Measurements from ENCODE around the gene KRT36.

KRT36 gene

GRCh38 chr17:41521574-41522261 is 32.0 kb upstream of the KRT36 start:
- DNase-seq (ENCODE audit: low read depth): no peak

DNA sequence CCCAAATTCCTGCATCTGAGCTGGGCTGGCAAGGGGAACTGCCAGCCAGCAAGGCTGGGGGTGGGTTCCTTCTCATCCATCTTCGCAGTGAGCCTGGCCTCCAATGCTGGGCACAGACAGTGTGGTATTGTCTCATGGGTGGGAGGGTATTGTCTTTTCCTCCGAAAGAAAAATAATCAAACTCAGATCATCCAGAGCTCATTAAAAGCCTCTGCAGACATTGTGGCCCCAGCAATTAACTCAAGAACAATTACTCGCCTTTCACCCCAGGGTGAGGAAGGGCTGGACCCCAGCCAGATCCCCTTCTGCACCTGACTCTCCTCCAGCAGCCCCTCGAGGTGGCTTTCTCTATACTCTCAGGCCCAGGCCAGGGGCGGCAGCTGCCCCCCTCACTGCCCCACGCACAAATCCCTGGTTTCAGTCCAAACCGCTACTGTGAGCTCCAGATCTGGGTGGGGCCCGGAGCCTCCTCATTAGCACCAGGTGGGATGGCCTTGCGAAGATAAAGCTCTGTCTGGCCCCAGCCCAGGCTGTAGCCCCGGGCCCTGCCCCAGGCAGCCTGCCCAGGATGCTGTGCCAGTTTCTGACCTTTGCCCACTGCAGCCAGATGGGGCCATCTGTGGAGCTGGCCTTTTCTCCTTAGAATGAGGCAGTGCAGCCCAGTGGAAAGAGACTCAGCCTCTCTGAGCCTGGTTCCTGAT is 31.3 kb upstream of the KRT36 start:
- no peak for DNase-seq (ENCODE audit: low read depth)

GRCh38 chr17:41519501-41520224 is 30.0 kb upstream of the KRT36 start:
- DNase-seq (ENCODE audit: low read depth): no peak

DNA sequence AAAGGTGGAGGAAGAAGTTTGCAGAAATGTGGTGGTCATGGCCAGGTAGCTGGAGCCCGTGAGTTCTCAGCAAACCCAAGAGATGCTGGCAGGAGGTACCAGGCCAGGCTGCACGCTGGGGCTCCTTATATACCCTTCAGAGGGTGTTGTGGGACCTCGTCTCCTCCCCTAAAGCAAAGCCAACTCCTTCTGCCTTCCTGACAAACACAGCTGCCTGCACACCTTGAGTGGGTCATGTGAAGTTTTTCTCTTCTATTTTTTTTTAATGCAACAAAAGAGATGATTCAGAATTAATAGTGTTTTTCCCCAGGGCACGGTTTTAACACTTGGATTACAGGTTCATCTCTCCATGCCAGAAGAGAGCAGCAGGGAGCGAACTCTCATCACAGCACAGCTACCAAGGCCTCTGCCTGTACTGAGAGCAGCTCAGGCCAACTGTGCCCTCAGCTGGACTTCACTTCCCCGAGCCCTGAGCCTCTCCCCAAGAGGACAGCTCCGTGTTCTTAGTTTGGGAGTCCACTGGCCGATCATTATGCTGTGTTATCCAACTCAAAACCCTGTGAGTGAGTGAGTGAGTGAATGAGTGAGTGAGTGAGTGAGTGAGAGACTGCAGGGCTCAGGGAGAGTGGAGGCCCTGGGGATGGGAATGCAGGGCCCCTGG is 29.2 kb upstream of the KRT36 start, which contains the start of gene KRT15:
Gene KRT15, minus strand, starts transcription at position 102 of the 661 bp plus-strand sequence. Its CDS starts 63 bp downstream, at position 39.
- DNase-seq (ENCODE audit: low read depth): no peak

DNA sequence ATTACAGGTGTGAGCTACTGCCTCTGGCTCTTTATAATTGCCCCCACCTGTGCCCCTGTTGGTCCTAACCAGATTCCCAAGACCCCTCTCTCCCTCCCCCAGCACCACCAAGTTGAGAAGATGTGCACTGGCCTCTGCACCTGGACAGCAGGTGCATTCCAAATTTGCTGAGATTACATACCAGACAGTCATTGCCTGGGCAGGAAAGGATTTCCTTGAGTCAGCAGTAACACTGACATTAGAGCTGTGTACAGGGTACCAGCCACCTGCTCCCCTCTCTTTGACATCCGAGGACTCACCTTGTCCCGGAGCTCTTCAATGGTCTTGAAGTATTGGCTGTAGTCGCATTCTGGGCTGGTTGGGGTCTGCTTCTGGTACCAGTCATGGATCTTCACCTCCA is 28.3 kb upstream of the KRT36 start:
- DNase-seq (ENCODE audit: low read depth): no peak

- no peak for DNase-seq (ENCODE audit: low read depth)
These were observed 27.1 kb upstream of the KRT36 start for GRCh38 chr17:41516830-41517283.

- DNase-seq (ENCODE audit: low read depth): no peak
These were observed 26.6 kb upstream of the KRT36 start for GRCh38 chr17:41516147-41516829.

- no peak for DNase-seq (ENCODE audit: low read depth)
These were observed 23.4 kb upstream of the KRT36 start for GRCh38 chr17:41513168-41513547.

GRCh38 chr17:41512546-41513167 is 22.9 kb upstream of the KRT36 start:
- no peak for DNase-seq (ENCODE audit: low read depth)

DNA sequence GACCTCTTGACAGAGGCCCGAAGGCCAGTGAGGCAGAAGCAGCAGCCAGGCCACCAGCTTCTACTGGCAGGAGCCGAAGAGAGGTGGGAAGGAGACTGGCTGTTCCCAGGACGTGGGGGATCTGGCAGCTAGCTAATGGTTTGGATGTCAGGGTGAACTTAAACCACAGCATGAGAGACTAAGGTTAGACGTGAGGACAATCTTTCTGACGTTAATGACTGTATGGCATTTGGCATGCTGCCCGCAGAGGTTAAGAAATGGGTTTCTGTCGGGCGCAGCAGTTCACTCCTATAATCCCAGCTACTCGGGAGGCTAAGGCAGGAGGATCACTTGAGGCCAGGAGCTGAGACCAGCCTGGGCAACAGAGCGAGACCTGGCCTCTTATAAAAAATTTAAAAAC is 22.0 kb upstream of the KRT36 start:
- no peak for DNase-seq (ENCODE audit: low read depth)

- no peak for DNase-seq (ENCODE audit: low read depth)
These were observed 21.4 kb upstream of the KRT36 start for GRCh38 chr17:41511116-41511515.

GRCh38 chr17:41510251-41511065 is 20.7 kb upstream of the KRT36 start:
- DNase-seq (ENCODE audit: low read depth): no peak

DNA sequence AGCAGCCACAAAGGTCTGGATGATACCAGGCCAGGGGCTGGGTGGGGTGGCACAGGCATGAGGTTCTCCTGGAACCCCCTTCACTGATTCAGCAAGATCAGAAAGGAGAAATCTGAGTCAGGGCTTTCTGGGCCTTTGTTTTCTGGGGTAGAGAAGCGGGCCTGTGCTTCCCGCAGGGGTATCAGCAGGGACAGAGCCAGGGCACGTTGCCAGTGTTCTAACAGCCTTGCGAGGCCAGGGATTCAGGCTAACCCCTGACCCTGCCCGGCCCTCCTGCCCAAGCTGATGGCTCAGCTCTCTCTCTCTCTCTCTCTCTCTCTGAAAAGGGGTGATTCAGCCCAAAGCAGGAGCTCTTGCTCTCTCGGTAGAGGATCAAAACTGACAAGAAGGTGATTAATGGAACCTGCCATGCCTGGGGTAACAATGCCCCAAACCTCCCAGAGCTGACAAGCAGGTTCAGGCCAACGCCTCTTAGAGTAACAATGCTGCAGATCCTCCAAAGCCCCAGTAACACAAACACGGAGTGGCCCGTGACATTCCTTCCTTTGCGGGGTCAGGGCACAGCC is 17.7 kb upstream of the KRT36 start:
- no peak for DNase-seq (ENCODE audit: low read depth)

- DNase-seq (ENCODE audit: low read depth): no peak
These were observed 16.4 kb upstream of the KRT36 start for GRCh38 chr17:41505809-41506767.

GRCh38 chr17:41505007-41505808 is 15.5 kb upstream of the KRT36 start, which contains the start of gene KRT13:
Gene KRT13 (minus strand): TSS chr17:41505612. CDS start chr17:41505550, 62 bp downstream.
- DNase-seq (ENCODE audit: low read depth): no peak

DNA sequence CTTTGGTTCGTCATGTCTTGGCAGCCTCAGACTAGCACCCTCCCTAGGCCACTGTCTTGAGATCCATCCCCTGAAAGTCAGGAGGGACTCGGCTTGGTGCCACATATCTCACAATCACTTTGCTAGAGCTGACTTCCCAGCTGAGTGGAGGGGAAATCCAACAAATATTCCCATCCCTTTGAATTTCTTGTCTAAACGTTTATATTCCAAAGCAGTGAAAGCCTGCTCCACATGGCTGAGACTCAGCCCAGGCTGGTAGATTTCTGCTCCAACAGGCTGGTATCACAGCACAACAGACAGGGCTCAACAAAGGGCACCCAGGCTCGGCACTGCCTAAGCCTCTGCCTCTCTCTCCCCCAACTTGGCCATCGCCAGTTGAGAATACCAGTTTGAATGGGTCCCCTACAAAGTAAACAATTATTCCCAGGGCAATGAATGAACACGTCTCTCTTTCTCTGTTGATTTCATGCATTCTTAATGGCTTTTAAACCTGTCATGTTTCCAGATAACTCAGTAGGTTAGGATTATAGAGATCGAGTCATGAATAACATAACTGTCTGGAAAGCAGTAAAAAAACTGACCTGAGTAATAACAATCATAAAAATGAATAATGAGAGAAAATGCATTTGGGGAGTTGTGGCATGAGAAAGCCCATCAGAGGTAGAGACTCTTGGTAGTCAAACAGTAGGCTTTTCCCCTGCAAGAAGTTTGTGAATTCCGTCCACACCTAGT is 14.7 kb upstream of the KRT36 start:
- no peak for DNase-seq (ENCODE audit: low read depth)

- no peak for DNase-seq (ENCODE audit: low read depth)
These were observed 13.5 kb upstream of the KRT36 start for GRCh38 chr17:41503202-41503601.

All from stimulated activated CD8-positive, alpha-beta memory T cell treated with anti-CD3 and anti-CD28 coated beads, Interleukin-15, amount 100 ng/mL, for 24 hours (primary cell).